ENCODE results near the gene CEP250.

DNA sequence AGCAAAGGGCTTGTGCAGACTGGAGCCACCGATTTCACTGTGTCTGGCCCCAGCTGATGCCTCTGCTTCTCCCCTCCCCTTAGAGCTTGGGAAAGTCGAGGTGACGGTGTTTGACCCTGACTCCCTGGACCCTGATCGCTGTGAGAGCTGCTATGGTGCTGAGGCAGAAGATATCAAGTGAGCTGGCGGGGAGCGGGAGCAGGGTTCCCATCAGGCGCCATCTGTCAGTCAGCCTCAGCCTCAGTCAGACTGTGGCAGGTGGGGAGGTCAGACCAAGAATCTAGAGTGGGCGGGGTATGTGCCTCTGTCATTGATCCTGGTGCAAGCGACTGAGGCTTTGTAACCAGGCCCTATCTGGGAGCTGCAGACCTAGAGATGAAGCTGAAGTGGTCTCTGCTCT, 91.9 kb downstream of the CEP250 start:
- TF ChIP-seq, protein P1, sequence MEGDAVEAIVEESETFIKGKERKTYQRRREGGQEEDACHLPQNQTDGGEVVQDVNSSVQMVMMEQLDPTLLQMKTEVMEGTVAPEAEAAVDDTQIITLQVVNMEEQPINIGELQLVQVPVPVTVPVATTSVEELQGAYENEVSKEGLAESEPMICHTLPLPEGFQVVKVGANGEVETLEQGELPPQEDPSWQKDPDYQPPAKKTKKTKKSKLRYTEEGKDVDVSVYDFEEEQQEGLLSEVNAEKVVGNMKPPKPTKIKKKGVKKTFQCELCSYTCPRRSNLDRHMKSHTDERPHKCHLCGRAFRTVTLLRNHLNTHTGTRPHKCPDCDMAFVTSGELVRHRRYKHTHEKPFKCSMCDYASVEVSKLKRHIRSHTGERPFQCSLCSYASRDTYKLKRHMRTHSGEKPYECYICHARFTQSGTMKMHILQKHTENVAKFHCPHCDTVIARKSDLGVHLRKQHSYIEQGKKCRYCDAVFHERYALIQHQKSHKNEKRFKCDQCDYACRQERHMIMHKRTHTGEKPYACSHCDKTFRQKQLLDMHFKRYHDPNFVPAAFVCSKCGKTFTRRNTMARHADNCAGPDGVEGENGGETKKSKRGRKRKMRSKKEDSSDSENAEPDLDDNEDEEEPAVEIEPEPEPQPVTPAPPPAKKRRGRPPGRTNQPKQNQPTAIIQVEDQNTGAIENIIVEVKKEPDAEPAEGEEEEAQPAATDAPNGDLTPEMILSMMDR (IDR thresholded peaks at IDR 0.05), result no peak
- no peak for TF ChIP-seq EZH2 (IDR thresholded peaks at IDR 0.05)

All from neural progenitor cell (in vitro differentiated cells).